B cell (primary cell): ENCODE data around the gene ETV1. TPM values are rescaled to one million over a fixed set of nuclear protein-coding genes. Genes with fewer than 3 reads are reported as not detected.

Experiments
- ATAC-seq: fragments of 200-7000 bp; cut with Tn5 transposase; one replicate; pipeline ENCODE4 v1.10.0; 2021; ENCODE audit warnings: low read depth, mild to moderate bottlenecking, moderate number of reproducible peaks, moderate library complexity
- CTCF ChIA-PET: fragments of 350-600 bp; sonication (Branson Sonifier 250); formaldehyde crosslinking; loops from one replicate; lab custom pipeline; 2021; ENCODE audit warnings: antibody characterized with exemption, inconsistent platforms; lab: Charles Lee
- POLR2A ChIA-PET: fragments of 350-600 bp; sonication (Branson Sonifier 250); formaldehyde crosslinking; loops from one replicate; lab custom pipeline; 2021; ENCODE audit warnings: antibody characterized with exemption; lab: Charles Lee
- DNase-seq: peaks from one replicate; pipeline ENCODE4 v3.0.0; 2013
- H2AFZ ChIP-seq: 2 replicates; pipeline ENCODE4 v1.6.1; 2012; ENCODE audit warnings: mild to moderate bottlenecking, low read depth, low read length; ENCODE audit not compliant: insufficient read depth, poor library complexity, severe bottlenecking
- H3K27ac ChIP-seq, 2 donors: 1 replicate in 1 of 2; 2 replicates in 1 of 2; pipeline ENCODE4 v1.5.1; 2012 to 2013; ENCODE audit warnings: low read length in 2 of 2, mild to moderate bottlenecking in 2 of 2, moderate library complexity in 1 of 2
- H3K27me3 ChIP-seq, 4 experiments: fragments of 200-600 bp in 1 of 4; sonication (generic) in 1 of 4; replicated peaks in 1 of 4; 1 replicate in 2 of 4; 2 replicates in 2 of 4; pipeline versions ENCODE4 v1.6.1 to v1.7.0; 2013 to 2016; ENCODE audit warnings: low read length in 3 of 4, mild to moderate bottlenecking in 2 of 4, mixed read lengths in 1 of 4, moderate library complexity in 1 of 4; ENCODE audit not compliant: insufficient read depth in 4 of 4, control insufficient read depth in 3 of 4; ENCODE audit errors: control extremely low read depth in 1 of 4
- H3K36me3 ChIP-seq, 2 experiments: replicated peaks in 1 of 2; 1 replicate in 1 of 2; 2 replicates in 1 of 2; pipeline versions ENCODE4 v1.6.1 to v1.7.1; 2013; ENCODE audit warnings: low read length in 1 of 2; ENCODE audit not compliant: insufficient read depth in 2 of 2, control insufficient read depth in 1 of 2; ENCODE audit errors: control extremely low read depth in 1 of 2, extremely low read depth in 1 of 2
- H3K4me1 ChIP-seq, 2 donors: fragments of 200-600 bp in 1 of 2; sonication (generic) in 1 of 2; 1 replicate in 1 of 2; 2 replicates in 1 of 2; pipeline versions ENCODE4 v1.5.1 to v1.6.1; 2013 to 2017; ENCODE audit warnings: low read length in 2 of 2; ENCODE audit not compliant: control insufficient read depth in 2 of 2, insufficient read depth in 2 of 2
- H3K4me2 ChIP-seq: replicated peaks from 2 replicates; pipeline ENCODE3; 2012; ENCODE audit warnings: mild to moderate bottlenecking, low read depth, low read length; ENCODE audit not compliant: poor library complexity, severe bottlenecking
- H3K4me3 ChIP-seq, 5 experiments: fragments of 200-600 bp in 1 of 5; sonication (generic) in 1 of 5; 1 replicate in 3 of 5; 2 replicates in 2 of 5; pipeline versions ENCODE4 v1.5.1 to v1.7.0; 2011 to 2016; ENCODE audit warnings: low read length in 4 of 5, mild to moderate bottlenecking in 4 of 5, low read depth in 2 of 5, control low read depth in 1 of 5, moderate library complexity in 1 of 5; ENCODE audit not compliant: insufficient read depth in 1 of 5; ENCODE audit errors: control extremely low read depth in 1 of 5, extremely low read depth in 1 of 5
- H3K79me2 ChIP-seq: fragments of 200-600 bp; sonication (generic); one replicate; pipeline ENCODE4 v1.6.0; 2016; ENCODE audit warnings: low read length; ENCODE audit not compliant: control insufficient read depth, insufficient read depth
- H3K9ac ChIP-seq: fragments of 200-600 bp; sonication (generic); 2 replicates; pipeline ENCODE4 v1.6.1; 2017; ENCODE audit warnings: mild to moderate bottlenecking, low read length, moderate library complexity
- H3K9me3 ChIP-seq, 3 donors: one replicate each; pipeline versions ENCODE4 v1.6.1 to v1.7.1; 2013; ENCODE audit warnings: low read length in 2 of 3; ENCODE audit not compliant: control insufficient read depth in 2 of 3, insufficient read depth in 1 of 3; ENCODE audit errors: control extremely low read depth in 1 of 3
- H4K20me1 ChIP-seq: 2 replicates; pipeline ENCODE4 v1.6.0; 2012; ENCODE audit warnings: mild to moderate bottlenecking, low read length; ENCODE audit not compliant: insufficient read depth, control insufficient read depth, poor library complexity, severe bottlenecking
- H3K27ac Mint-ChIP-seq: one replicate; pipeline ENCODE4 v1.8.0; 2021; ENCODE audit warnings: mixed read lengths
- H3K27me3 Mint-ChIP-seq: one replicate; pipeline ENCODE4 v1.8.0; 2021; ENCODE audit warnings: mixed read lengths
- H3K4me1 Mint-ChIP-seq: one replicate; pipeline ENCODE4 v1.8.0; 2021; ENCODE audit warnings: mixed read lengths
- H3K4me3 Mint-ChIP-seq: one replicate; pipeline ENCODE4 v1.8.0; 2021; ENCODE audit warnings: mixed read lengths
- H3K9me3 Mint-ChIP-seq: one replicate; pipeline ENCODE4 v1.8.0; 2022; ENCODE audit warnings: mixed read lengths; ENCODE audit not compliant: insufficient read depth
- CTCF ChIP-seq: fragments of 200-600 bp; IDR thresholded peaks from one replicate; pipeline ENCODE4 v1.8.0; 2022; ENCODE audit warnings: antibody characterized with exemption, mild to moderate bottlenecking
- EZH2 ChIP-seq: IDR thresholded peaks from 2 replicates; pipeline ENCODE4 v1.6.1; 2012; ENCODE audit warnings: borderline replicate concordance, low read depth, mild to moderate bottlenecking, moderate library complexity, low read length; ENCODE audit not compliant: insufficient read depth, poor library complexity, severe bottlenecking
- WGBS: methylation state at CpG from one replicate; pipeline ENCODE4 v1.1.5; 2013; ENCODE audit warnings: missing lambda C conversion rate; ENCODE audit not compliant: insufficient coverage; 5-methylcytosine and 5-hydroxymethylcytosine counted together
- intact Hi-C: fragments of 100-400 bp; cut with micrococcal nuclease; formaldehyde crosslinking; loops from one replicate; pipeline ENCODE4 v1.10.0; 2022
- polyA plus RNA-seq: library from polyadenylated mRNA; depleted of rRNA; stranded (reverse); fragments of >200 nt; gene quantifications from 2 replicates; pipeline ENCODE4 v1.2.3, GENCODE V29; 2012
- total RNA-seq, 2 donors: library from RNA; stranded (reverse); fragments of 120-200 nt in 1 of 2; gene quantifications; 1 replicate in 1 of 2; 2 replicates in 1 of 2; pipeline versions ENCODE4 v1.2.3 to v1.2.4, GENCODE V29; 2013 to 2022

ETV1 gene
- total and polyA plus RNA-seq, 2 donors (not counting 1 experiment from before 2014, with no cell fraction given) = not detected

GRCh38 chr7:13890793-13891192 is 98.7 kb downstream of the ETV1 start:
- 100% methylated on average over 1 of the region's 4 CpGs for WGBS
- no peak overlapping the region for H3K4me3 Mint-ChIP-seq
- no peaks in the 10 kb centered on the region for H3K4me1 Mint-ChIP-seq
- TF ChIP-seq CTCF (no peak), EZH2 (no peak)
- no peaks in the 10 kb centered on the region for H3K9me3 ChIP-seq
- ATAC-seq (no peak), DNase-seq (no peak)
- ChIA-PET POLR2A (no interaction called here), CTCF (no interaction called here)
- H3K27ac Mint-ChIP-seq = no peak overlapping the region
- H3K9me3 Mint-ChIP-seq = no peaks in the 10 kb centered on the region
- H3K4me2 ChIP-seq = no peak overlapping the region
- no peak overlapping the region for H3K27ac ChIP-seq
- H3K4me1 ChIP-seq = no peaks in the 10 kb centered on the region
- no peak overlapping the region for H3K9ac ChIP-seq
- no peaks in the 10 kb centered on the region for H4K20me1 ChIP-seq
- intact Hi-C loops = no loop called here
- H2AFZ ChIP-seq = no peak overlapping the region
- H3K79me2 ChIP-seq = no peaks in the 10 kb centered on the region
- H3K4me3 ChIP-seq = no peak overlapping the region
- no peaks in the 10 kb centered on the region for H3K27me3 Mint-ChIP-seq
- H3K27me3 ChIP-seq = no peaks in the 10 kb centered on the region
- no peaks in the 10 kb centered on the region for H3K36me3 ChIP-seq

- Mint-ChIP-seq H3K4me1 (no peaks in the 10 kb centered on the region), H3K4me3 (no peak overlapping the region), H3K27me3 (no peaks in the 10 kb centered on the region), H3K9me3 (no peaks in the 10 kb centered on the region), H3K27ac (no peak overlapping the region)
- no peaks in the 10 kb centered on the region for H3K79me2 ChIP-seq
- intact Hi-C loops = no loop called here
- H3K27me3 ChIP-seq = no peaks in the 10 kb centered on the region
- no peaks in the 10 kb centered on the region for H3K9me3 ChIP-seq
- WGBS = no CpG with 5 or more reads among the region's 2 CpGs
- no peak for ATAC-seq
- no peak overlapping the region for H3K9ac ChIP-seq
- no peak overlapping the region for H3K4me3 ChIP-seq
- H3K27ac ChIP-seq = no peak overlapping the region
- POLR2A ChIA-PET = no interaction called here
- H3K36me3 ChIP-seq = no peaks in the 10 kb centered on the region
- H4K20me1 ChIP-seq = no peaks in the 10 kb centered on the region
- no peak for TF ChIP-seq EZH2
- no peak for TF ChIP-seq CTCF
- no peak for DNase-seq
- no peak overlapping the region for H3K4me2 ChIP-seq
- CTCF ChIA-PET = no interaction called here
- H3K4me1 ChIP-seq = no peaks in the 10 kb centered on the region
- no peak overlapping the region for H2AFZ ChIP-seq
Measured at GRCh38 chr7:13886356-13886755, 103.1 kb downstream of the ETV1 start.
